ENCODE results near the gene CHRDL1. TPM values are rescaled to one million over a fixed set of nuclear protein-coding genes. Genes with fewer than 3 reads are reported as not detected.

CHRDL1 gene
- total RNA-seq, 1 donor from 2014 or later = 4.8 TPM

DNA sequence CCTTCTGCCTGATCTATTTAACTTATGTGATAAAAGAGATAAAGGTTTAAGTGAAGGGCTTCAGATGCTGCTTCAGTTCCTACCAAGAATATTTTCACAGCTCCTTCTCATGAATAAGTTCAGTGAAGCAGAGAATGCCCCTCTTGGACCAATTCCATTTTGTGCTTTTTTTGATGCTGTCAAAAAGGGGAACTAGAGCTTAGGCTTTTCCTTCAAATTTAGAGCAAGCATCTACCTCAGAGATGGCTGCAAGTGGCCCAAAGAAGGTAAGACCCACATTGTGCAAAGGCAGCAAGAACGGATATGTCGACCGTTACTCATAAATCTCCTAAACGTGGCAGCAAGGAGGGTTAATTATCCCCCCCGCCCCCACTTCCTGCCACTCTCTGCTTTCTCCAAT lies 4.5 kb downstream of the CHRDL1 start:
- H3K9me3 Mint-ChIP-seq (ENCODE audit: unreplicated experiment) = no peaks in the 10 kb centered on the region
- Histone ChIP-seq H3K27me3 (ENCODE audit: insufficient read depth, low read length) (no peaks in the 10 kb centered on the region), H3K36me3 (ENCODE audit: insufficient read depth, low read length) (no peaks in the 10 kb centered on the region), H3K9me3 (ENCODE audit: insufficient read depth, low read depth, low read length) (no peaks in the 10 kb centered on the region), H3K4me1 (ENCODE audit: insufficient read depth, low read length) (no peaks in the 10 kb centered on the region), H3K4me3 (ENCODE audit: insufficient read depth, low read depth, low read length) (no peak overlapping the region), H2AFZ (ENCODE audit: low read depth, low read length) (peak overlapping the region; percentile 47), H3K4me2 (ENCODE audit: low read length) (peak overlapping the region; percentile 67), H3K9ac (ENCODE audit: low read length) (peak overlapping the region; percentile 14), H4K20me1 (ENCODE audit: insufficient read depth, low read length) (no peaks in the 10 kb centered on the region), H3K27ac (ENCODE audit: low read depth, low read length) (no peak overlapping the region), H3K79me2 (ENCODE audit: insufficient read depth, low read length) (no peaks in the 10 kb centered on the region)
- no peak overlapping the region for H3K4me3 Mint-ChIP-seq (ENCODE audit: unreplicated experiment)
- no peak overlapping the region for H3K27ac Mint-ChIP-seq (ENCODE audit: unreplicated experiment)
- FAIRE-seq = peak; percentile 23
- peaks cover 5% of the 10 kb centered on the region for H3K4me1 Mint-ChIP-seq (ENCODE audit: low read depth, unreplicated experiment)
- no peak for TF ChIP-seq CTCF (IDR thresholded peaks at IDR 0.05; ENCODE audit: insufficient read depth, low read depth, low read length)
- no peak for TF ChIP-seq EZH2 (IDR thresholded peaks at IDR 0.05; ENCODE audit: insufficient read depth, low read length)
- H3K27me3 Mint-ChIP-seq (ENCODE audit: low read depth, unreplicated experiment) = peaks cover 8% of the 10 kb centered on the region
- H3K36me3 Mint-ChIP-seq (ENCODE audit: low read depth, unreplicated experiment) = no peaks in the 10 kb centered on the region
- DNase-seq (ENCODE audit: low read depth) = no peak

DNA sequence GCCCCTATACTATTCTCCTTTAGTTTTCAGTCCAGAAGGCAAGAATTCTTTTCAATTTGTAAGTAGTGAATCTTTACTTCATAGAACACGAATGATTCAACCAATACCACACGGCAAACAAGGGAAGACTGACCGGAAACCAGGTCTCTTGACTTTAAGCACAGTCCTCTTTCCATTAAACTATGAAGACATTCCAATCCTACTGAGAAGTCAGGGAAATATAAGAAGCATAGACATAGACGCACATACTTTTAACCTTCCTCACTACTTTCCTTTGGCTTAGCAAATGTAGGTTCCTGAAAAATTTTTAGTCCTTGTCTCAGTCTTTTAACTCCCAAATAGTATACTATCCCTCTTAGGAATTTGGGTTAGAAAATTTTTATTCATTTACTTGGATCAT lies 9.1 kb downstream of the CHRDL1 start:
- FAIRE-seq = peak; percentile 26
- H3K9me3 Mint-ChIP-seq (ENCODE audit: unreplicated experiment) = no peaks in the 10 kb centered on the region
- H3K36me3 ChIP-seq (ENCODE audit: insufficient read depth, low read length) = no peaks in the 10 kb centered on the region
- no peaks in the 10 kb centered on the region for H3K36me3 Mint-ChIP-seq (ENCODE audit: low read depth, unreplicated experiment)
- no peaks in the 10 kb centered on the region for H3K27me3 Mint-ChIP-seq (ENCODE audit: low read depth, unreplicated experiment)
- peak overlapping the region; percentile 87 for H3K27ac Mint-ChIP-seq (ENCODE audit: unreplicated experiment)
- H3K4me1 ChIP-seq (ENCODE audit: insufficient read depth, low read length) = no peaks in the 10 kb centered on the region
- H4K20me1 ChIP-seq (ENCODE audit: insufficient read depth, low read length) = no peaks in the 10 kb centered on the region
- TF ChIP-seq CTCF (IDR thresholded peaks at IDR 0.05; ENCODE audit: insufficient read depth, low read depth, low read length) = no peak
- TF ChIP-seq EZH2 (IDR thresholded peaks at IDR 0.05; ENCODE audit: insufficient read depth, low read length) = no peak
- no peak overlapping the region for H3K4me3 ChIP-seq (ENCODE audit: insufficient read depth, low read depth, low read length)
- no peak overlapping the region for H2AFZ ChIP-seq (ENCODE audit: low read depth, low read length)
- peak; percentile 89 for DNase-seq (ENCODE audit: low read depth)
- no peaks in the 10 kb centered on the region for H3K9me3 ChIP-seq (ENCODE audit: insufficient read depth, low read depth, low read length)
- H3K27me3 ChIP-seq (ENCODE audit: insufficient read depth, low read length) = no peaks in the 10 kb centered on the region
- H3K4me3 Mint-ChIP-seq (ENCODE audit: unreplicated experiment) = no peak overlapping the region
- no peaks in the 10 kb centered on the region for H3K79me2 ChIP-seq (ENCODE audit: insufficient read depth, low read length)
- H3K9ac ChIP-seq (ENCODE audit: low read length) = no peak overlapping the region
- peaks cover 12% of the 10 kb centered on the region for H3K4me1 Mint-ChIP-seq (ENCODE audit: low read depth, unreplicated experiment)
- H3K27ac ChIP-seq (ENCODE audit: low read depth, low read length) = peak overlapping the region; percentile 45
- H3K4me2 ChIP-seq (ENCODE audit: low read length) = peak overlapping the region; percentile 44

GRCh38 chrX:110759785-110760184 lies 35.8 kb downstream of the CHRDL1 start:
- TF ChIP-seq CTCF (IDR thresholded peaks at IDR 0.05; ENCODE audit: insufficient read depth, low read depth, low read length) (no peak), EZH2 (IDR thresholded peaks at IDR 0.05; ENCODE audit: insufficient read depth, low read length) (no peak)
- H3K4me3 ChIP-seq (ENCODE audit: insufficient read depth, low read depth, low read length) = no peak overlapping the region
- H3K4me3 Mint-ChIP-seq (ENCODE audit: unreplicated experiment) = no peak overlapping the region
- peaks cover 10% of the 10 kb centered on the region for H3K4me1 ChIP-seq (ENCODE audit: insufficient read depth, low read length)
- H3K9ac ChIP-seq (ENCODE audit: low read length) = no peak overlapping the region
- no peak overlapping the region for H2AFZ ChIP-seq (ENCODE audit: low read depth, low read length)
- no peak overlapping the region for H3K4me2 ChIP-seq (ENCODE audit: low read length)
- no peaks in the 10 kb centered on the region for H3K79me2 ChIP-seq (ENCODE audit: insufficient read depth, low read length)
- no peaks in the 10 kb centered on the region for H3K36me3 ChIP-seq (ENCODE audit: insufficient read depth, low read length)
- no peaks in the 10 kb centered on the region for H3K27me3 Mint-ChIP-seq (ENCODE audit: low read depth, unreplicated experiment)
- H3K27me3 ChIP-seq (ENCODE audit: insufficient read depth, low read length) = no peaks in the 10 kb centered on the region
- H3K9me3 ChIP-seq (ENCODE audit: insufficient read depth, low read depth, low read length) = no peaks in the 10 kb centered on the region
- H3K9me3 Mint-ChIP-seq (ENCODE audit: unreplicated experiment) = peaks cover 5% of the 10 kb centered on the region
- FAIRE-seq (no peak), DNase-seq (ENCODE audit: low read depth) (peak; percentile 82)
- no peak overlapping the region for H3K27ac Mint-ChIP-seq (ENCODE audit: unreplicated experiment)
- no peaks in the 10 kb centered on the region for H3K36me3 Mint-ChIP-seq (ENCODE audit: low read depth, unreplicated experiment)
- peaks cover 9% of the 10 kb centered on the region for H3K4me1 Mint-ChIP-seq (ENCODE audit: low read depth, unreplicated experiment)
- H3K27ac ChIP-seq (ENCODE audit: low read depth, low read length) = no peak overlapping the region
- no peaks in the 10 kb centered on the region for H4K20me1 ChIP-seq (ENCODE audit: insufficient read depth, low read length)
